Activated T-helper 2 cell treated with anti-CD3 and anti-CD28 coated beads, Interferon-gamma antibody, Interleukin-2, Interleukin-4, amounts not matched to agents 10 μg/mL and 5 μg/mL and 100 μg/mL, durations not matched to agents 14 hours and 24 hours and 36 hours (primary cell): ENCODE results near the gene MPC2. TPM values are rescaled to one million over a fixed set of nuclear protein-coding genes. Genes with fewer than 3 reads are reported as not detected.
"Not testable (repeated sequence)": the region's sequence is repeated elsewhere in the genome, so short reads cannot be mapped to it uniquely, and the experiment has no call there.

Experiments
- DNase-seq: peaks from one replicate; pipeline ENCODE4 v3.0.0; 2021; ENCODE audit warnings: low spot score
- H3K27ac Mint-ChIP-seq: one replicate; pipeline ENCODE4 v1.8.0; 2021; ENCODE audit warnings: mixed read lengths
- H3K27me3 Mint-ChIP-seq: one replicate; pipeline ENCODE4 v1.8.0; 2021; ENCODE audit warnings: low read depth, mixed read lengths
- H3K36me3 Mint-ChIP-seq: one replicate; pipeline ENCODE4 v1.8.0; 2021; ENCODE audit warnings: low read depth, mixed read lengths
- H3K4me1 Mint-ChIP-seq: one replicate; pipeline ENCODE4 v1.8.0; 2021; ENCODE audit warnings: low read depth, mixed read lengths
- H3K4me3 Mint-ChIP-seq: one replicate; pipeline ENCODE4 v1.8.0; 2021; ENCODE audit warnings: low read depth, mild to moderate bottlenecking, moderate library complexity, mixed read lengths
- H3K9me3 Mint-ChIP-seq: one replicate; pipeline ENCODE4 v1.8.0; 2021; ENCODE audit warnings: mixed read lengths
- intact Hi-C: fragments of 100-400 bp; cut with micrococcal nuclease; formaldehyde crosslinking; loops from one replicate; pipeline ENCODE4 v1.15.1; 2023
- total RNA-seq: library from RNA; stranded (reverse); gene quantifications from 2 replicates; pipeline ENCODE4 v1.2.3, GENCODE V29; 2022

MPC2 gene
- total RNA-seq, 1 donor from 2014 or later, result 45.6 TPM

DNA sequence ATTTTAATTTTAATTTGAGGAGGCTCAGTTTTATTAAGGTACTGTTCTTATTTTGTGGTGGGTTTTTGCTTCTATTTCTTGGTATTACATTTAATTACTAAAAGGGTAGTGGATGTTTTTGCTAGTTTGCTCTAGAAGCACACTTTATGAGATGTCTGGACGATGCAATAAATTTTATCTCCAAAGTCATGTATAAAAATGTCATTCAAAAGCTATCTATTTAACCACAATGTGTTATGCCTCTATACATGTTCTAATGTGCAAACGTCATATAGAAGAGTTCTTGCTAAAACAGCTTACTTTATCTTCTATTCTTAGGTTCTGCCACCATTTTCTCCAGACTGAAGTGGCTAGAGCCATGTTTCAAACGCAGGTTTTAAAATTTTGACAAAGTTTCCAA lies 12.9 kb upstream of the MPC2 start:
- Mint-ChIP-seq H3K36me3 (peaks cover 52% of the 10 kb centered on the region), H3K27ac (no peak overlapping the region), H3K27me3 (no peaks in the 10 kb centered on the region), H3K4me1 (peaks cover 26% of the 10 kb centered on the region), H3K4me3 (no peak overlapping the region), H3K9me3 (no peaks in the 10 kb centered on the region)
- intact Hi-C loops, result no loop called here
- DNase-seq, result no peak

DNA sequence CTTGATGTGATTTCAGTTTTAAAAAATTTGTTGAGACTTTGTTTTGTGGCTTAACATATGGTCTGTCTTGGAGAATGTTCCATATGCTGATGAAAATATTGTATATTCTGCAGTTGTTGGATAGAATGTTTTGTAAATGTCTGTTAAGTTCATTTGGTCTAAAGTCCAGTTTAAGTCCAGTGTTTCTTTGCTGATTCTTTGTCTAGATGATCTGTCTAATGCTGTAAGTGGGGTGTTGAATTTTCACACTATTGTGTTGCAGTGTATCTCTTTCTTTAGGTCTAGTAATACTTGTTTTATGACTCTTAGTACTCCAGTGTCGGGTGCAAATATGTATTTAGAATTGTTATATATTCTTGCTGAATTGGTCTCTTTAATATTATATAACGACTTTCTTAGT lies 10.9 kb upstream of the MPC2 start:
- no peak for DNase-seq
- H3K27me3 Mint-ChIP-seq, result no peaks in the 10 kb centered on the region
- peaks cover 52% of the 10 kb centered on the region for H3K36me3 Mint-ChIP-seq
- H3K27ac Mint-ChIP-seq, result no peak overlapping the region
- H3K9me3 Mint-ChIP-seq, result peaks cover 3% of the 10 kb centered on the region
- intact Hi-C loops, result no loop called here
- no peak overlapping the region for H3K4me3 Mint-ChIP-seq
- peaks cover 26% of the 10 kb centered on the region for H3K4me1 Mint-ChIP-seq

DNA sequence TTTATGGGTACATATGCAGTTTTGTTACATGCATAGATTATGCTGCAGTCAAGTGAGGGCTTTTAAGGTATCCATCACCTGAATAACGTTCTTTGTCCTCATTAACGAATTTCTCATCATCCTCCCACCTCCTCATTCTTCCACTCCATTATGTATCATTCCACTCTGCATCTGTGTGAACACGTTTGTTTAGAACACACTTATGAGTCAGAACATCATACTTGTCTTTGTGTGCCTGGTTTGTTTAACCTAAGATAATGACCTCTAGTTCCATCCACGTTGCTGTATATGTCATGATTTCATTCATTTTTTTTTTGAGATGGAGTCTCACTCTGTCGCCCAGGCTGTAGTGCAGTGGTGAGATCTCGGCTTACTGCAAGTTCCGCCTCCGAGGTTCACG lies 6.7 kb upstream of the MPC2 start:
- no peak overlapping the region for H3K27ac Mint-ChIP-seq
- no peaks in the 10 kb centered on the region for H3K27me3 Mint-ChIP-seq
- peaks cover 47% of the 10 kb centered on the region for H3K36me3 Mint-ChIP-seq
- DNase-seq, result no peak
- H3K4me1 Mint-ChIP-seq, result peaks cover 23% of the 10 kb centered on the region
- no peak overlapping the region for H3K4me3 Mint-ChIP-seq
- H3K9me3 Mint-ChIP-seq, result peaks cover 3% of the 10 kb centered on the region
- intact Hi-C loops, result no loop called here

GRCh38 chr1:167940264-167940663 lies 3.4 kb upstream of the MPC2 start:
- no peak overlapping the region for H3K27ac Mint-ChIP-seq
- H3K36me3 Mint-ChIP-seq, result peaks cover 37% of the 10 kb centered on the region
- H3K4me3 Mint-ChIP-seq, result no peak overlapping the region
- H3K27me3 Mint-ChIP-seq, result no peaks in the 10 kb centered on the region
- no peak for DNase-seq
- H3K9me3 Mint-ChIP-seq, result peaks cover 3% of the 10 kb centered on the region
- H3K4me1 Mint-ChIP-seq, result peaks cover 16% of the 10 kb centered on the region
- intact Hi-C loops, result no loop called here

- peak overlapping the region; percentile 94 for H3K4me3 Mint-ChIP-seq
- intact Hi-C loops, result loop anchor here (5.0 to 10.0 kb wide), 6 partner anchors 47 to 387 kb away; partner anchors contain the start of genes CREG1 and GPR161
- H3K27ac Mint-ChIP-seq, result peak overlapping the region; percentile 96
- no peaks in the 10 kb centered on the region for H3K9me3 Mint-ChIP-seq
- no peaks in the 10 kb centered on the region for H3K27me3 Mint-ChIP-seq
- peaks cover 19% of the 10 kb centered on the region for H3K36me3 Mint-ChIP-seq
- H3K4me1 Mint-ChIP-seq, result peaks cover 30% of the 10 kb centered on the region
- no peak for DNase-seq
Measured at GRCh38 chr1:167938080-167938636, 1.3 kb upstream of the MPC2 start.

DNA sequence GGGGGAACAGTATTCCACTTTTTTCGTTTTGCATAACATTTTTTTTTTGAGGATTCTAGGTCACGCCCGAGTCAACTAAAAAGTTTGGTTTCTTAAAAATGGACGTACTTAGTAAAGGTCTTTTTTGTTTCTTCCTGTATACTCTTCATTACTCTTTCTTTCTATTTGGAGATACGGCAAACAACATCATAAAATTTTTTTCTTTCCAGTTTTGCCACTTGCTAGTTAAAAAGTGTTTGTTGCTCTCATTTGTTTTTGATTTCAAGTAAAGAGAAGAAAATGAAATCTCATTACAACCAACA lies 788 bp upstream of the MPC2 start:
- intact Hi-C loops, result loop anchor here (2.0 to 10.0 kb wide), 7 partner anchors 47 to 387 kb away; partner anchors contain the start of genes CREG1, GPR161 and RCSD1
- Mint-ChIP-seq H3K4me1 (peaks cover 32% of the 10 kb centered on the region), H3K36me3 (peaks cover 17% of the 10 kb centered on the region), H3K9me3 (no peaks in the 10 kb centered on the region), H3K27me3 (no peaks in the 10 kb centered on the region), H3K27ac (peak overlapping the region; percentile 96), H3K4me3 (peak overlapping the region; percentile 94)
- DNase-seq, result no peak

DNA sequence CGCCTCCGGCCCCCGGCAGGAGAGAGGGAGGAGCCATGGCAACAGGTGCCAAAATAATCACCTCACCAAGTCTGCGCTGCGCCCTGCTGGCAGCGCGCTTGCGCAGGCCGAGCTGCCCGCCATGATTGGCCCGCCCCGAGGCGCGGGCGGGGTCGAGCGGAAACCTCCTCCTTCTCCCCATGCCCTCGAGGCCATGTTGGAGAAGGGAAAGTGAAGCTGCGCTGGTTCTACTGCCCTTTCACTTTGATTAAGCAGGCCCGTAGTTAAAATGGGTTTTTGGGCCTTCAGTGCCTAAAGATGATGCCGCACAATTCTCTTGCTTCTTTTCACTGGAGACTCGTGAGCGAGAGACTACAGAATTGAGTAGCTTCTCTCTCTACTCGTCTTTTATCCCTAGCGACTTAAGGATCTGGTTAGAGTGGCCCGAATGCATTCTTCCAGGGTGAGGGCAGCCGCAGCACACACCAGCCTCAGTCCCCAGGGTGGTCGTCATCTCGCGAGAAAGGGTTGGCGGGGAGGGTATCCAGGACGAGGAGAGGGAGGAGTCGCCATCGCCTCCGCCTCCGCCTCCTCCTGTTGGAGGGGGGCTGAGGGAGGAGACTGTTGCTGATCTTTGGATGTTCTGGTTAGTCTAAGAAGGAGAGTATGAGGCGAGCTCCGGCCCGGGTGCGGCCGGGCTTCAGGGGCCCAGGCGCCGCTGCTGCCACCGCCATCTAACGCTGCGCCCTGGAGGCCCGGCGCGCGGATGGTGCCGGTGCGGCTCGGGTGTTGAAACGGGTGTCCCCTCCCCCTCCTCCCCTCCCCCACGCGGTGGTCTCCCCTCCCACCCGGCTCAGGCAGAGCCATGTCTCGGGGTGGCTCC lies 573 bp downstream of the MPC2 start, which contains the start of gene DCAF6:
Gene DCAF6, plus strand, starts transcription at position 616 of the 862 bp plus-strand sequence. Its CDS starts 229 bp downstream, at position 845.
- H3K9me3 Mint-ChIP-seq, result no peaks in the 10 kb centered on the region
- peaks cover 4% of the 10 kb centered on the region for H3K36me3 Mint-ChIP-seq
- H3K27ac Mint-ChIP-seq, result peak within 1 kb of the TSS; percentile 99
- DNase-seq, result peak; percentile 97
- peaks cover 35% of the 10 kb centered on the region for H3K4me1 Mint-ChIP-seq
- intact Hi-C loops, result loop anchor here (1.0 to 10.0 kb wide), 8 partner anchors 49 to 389 kb away; partner anchors contain the start of genes CREG1, GPR161 and RCSD1
- H3K4me3 Mint-ChIP-seq, result peak within 1 kb of the TSS; percentile 94
- no peaks in the 10 kb centered on the region for H3K27me3 Mint-ChIP-seq

DNA sequence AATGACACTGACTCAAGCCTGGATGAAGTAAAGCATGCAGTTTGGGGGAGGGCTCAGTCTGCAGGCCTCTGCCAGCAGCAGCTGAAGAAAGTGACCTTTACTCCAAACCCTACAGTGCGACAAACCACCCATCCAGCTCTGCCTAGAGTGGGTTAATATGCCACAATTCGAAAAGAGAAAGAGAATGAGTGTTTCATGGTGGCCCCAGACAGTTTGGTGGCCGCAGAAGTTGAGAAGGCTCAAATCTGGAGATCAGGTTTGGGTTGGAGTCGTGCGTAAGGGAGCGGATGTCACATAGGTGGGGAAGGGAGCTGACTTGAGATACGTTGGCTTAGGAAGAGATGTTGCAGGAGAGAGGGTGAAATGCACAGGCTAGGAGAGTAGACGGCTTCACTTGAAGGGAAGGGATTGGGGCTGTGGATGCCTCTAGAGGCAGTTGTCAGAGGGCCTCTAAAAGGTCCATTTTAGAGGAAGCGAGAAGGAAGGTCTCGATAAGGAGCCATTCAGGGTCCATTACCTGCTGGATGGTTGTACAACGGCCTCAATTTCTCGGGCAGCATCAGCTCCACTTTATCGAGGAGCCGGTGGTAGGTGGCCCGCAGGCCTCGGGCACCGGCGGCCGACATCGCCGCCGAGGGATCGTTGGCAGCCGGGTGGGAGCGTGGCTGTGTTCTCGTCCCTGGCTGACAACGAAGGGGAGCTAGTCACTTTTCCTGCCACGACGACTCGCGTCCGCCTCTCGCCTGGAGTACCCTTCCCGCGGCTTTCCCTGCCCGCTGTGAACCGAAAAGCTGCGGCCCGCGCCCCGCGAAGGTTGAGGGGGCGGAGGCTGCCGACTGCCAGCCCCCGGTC lies 1.4 kb downstream of the MPC2 start:
- H3K27me3 Mint-ChIP-seq, result no peaks in the 10 kb centered on the region
- DNase-seq, result peak; percentile 54
- H3K4me3 Mint-ChIP-seq, result peak overlapping the region; percentile 94
- H3K4me1 Mint-ChIP-seq, result peaks cover 33% of the 10 kb centered on the region
- intact Hi-C loops, result loop anchor here (1.0 to 10.0 kb wide), 9 partner anchors 49 to 389 kb away; partner anchors contain the start of genes CREG1, GPR161, RCSD1 and TIPRL
- peak overlapping the region; percentile 99 for H3K27ac Mint-ChIP-seq
- peaks cover 3% of the 10 kb centered on the region for H3K36me3 Mint-ChIP-seq
- H3K9me3 Mint-ChIP-seq, result no peaks in the 10 kb centered on the region

DNA sequence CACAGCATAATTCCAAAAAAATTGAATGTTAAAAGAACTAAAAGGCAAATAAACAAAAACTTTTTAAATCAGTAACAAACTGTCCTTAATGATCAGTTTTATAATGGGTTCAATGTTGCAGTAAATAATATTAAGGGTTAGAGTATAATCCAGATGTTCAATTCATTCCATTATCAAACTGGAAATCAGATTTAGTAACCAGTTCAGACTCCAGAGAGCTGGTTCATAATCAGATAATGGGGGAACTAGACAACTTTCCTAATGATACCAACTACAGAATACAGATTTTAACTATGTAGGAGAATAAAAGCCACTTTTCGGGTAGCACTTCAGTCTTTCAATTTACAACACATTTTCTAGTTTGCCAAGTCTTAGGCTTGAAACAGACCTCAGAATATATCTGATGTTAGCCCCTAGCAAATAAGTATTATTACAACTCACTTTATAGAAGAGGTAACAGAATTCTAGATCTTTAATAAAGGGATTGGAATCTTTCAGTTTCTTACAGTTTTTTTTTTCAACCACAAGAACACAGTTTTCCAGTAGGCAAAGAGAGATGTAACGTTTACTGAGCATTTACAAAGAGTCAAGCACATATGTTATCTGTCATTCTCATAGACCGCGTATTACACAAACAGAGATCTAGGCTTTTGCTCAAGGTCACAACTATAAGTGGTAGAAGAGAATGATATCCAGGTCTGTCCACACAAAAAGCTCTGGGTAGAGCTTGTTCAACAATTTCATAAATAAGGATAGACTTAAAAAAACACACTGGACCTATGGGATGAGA lies 2.3 kb downstream of the MPC2 start:
- H3K27ac Mint-ChIP-seq, result peak overlapping the region; percentile 99
- H3K4me3 Mint-ChIP-seq, result peak overlapping the region; percentile 94
- H3K36me3 Mint-ChIP-seq, result peaks cover 3% of the 10 kb centered on the region
- no peaks in the 10 kb centered on the region for H3K9me3 Mint-ChIP-seq
- H3K27me3 Mint-ChIP-seq, result no peaks in the 10 kb centered on the region
- no peak for DNase-seq
- H3K4me1 Mint-ChIP-seq, result peaks cover 33% of the 10 kb centered on the region
- intact Hi-C loops, result loop anchor here (1.0 to 10.0 kb wide), 7 partner anchors 50 to 390 kb away; partner anchors contain the start of genes CREG1, GPR161 and TIPRL

DNA sequence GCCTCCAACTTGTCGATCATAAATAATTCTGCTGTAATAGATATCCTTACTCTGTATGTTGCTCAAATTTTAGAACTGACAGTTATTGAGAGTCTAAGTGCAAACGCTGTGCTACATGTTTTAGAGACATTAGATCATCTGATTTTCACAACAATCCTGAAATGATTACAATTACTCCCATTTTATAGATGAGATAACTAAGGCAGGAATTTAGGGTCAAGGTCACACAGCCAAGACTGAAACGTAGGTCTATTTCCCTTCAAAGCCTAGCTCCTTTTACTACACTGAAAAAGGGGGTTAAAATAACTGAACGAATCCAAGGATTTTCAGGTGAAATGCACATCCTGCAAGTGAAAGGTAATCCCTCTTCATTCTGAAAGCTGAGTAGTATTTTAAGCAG lies 3.1 kb downstream of the MPC2 start:
- Mint-ChIP-seq H3K4me1 (peaks cover 34% of the 10 kb centered on the region), H3K27ac (peak overlapping the region; percentile 43), H3K27me3 (no peaks in the 10 kb centered on the region), H3K9me3 (no peaks in the 10 kb centered on the region), H3K36me3 (peaks cover 3% of the 10 kb centered on the region), H3K4me3 (no peak overlapping the region)
- intact Hi-C loops, result loop anchor here (10.0 kb wide), 2 partner anchors 51 to 391 kb away; no protein-coding TSS in a partner anchor
- DNase-seq, result no peak

DNA sequence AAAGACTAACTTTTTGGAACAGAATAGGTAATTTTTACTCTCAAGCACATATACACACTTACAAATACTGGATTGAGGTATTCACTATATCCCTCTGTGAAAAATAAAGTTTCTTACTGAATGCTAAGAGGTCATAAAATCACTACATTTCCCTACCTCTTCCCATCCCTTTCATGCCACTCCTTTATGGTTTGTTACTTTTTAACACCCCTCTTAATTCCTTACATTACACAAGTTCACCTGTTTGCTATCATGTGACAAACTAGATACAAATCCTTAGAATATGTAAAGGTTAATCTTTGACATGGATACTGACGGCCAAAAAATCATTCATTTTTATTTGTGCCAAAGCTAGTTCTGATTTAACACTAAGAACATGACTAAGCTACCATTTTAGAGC lies 7.1 kb downstream of the MPC2 start:
- Mint-ChIP-seq H3K4me3 (no peak overlapping the region), H3K36me3 (peaks cover 3% of the 10 kb centered on the region), H3K27ac (no peak overlapping the region), H3K9me3 (no peaks in the 10 kb centered on the region), H3K27me3 (no peaks in the 10 kb centered on the region), H3K4me1 (peaks cover 18% of the 10 kb centered on the region)
- intact Hi-C loops, result loop anchor here (10.0 kb wide), 2 partner anchors 55 to 395 kb away; no protein-coding TSS in a partner anchor
- DNase-seq, result no peak

DNA sequence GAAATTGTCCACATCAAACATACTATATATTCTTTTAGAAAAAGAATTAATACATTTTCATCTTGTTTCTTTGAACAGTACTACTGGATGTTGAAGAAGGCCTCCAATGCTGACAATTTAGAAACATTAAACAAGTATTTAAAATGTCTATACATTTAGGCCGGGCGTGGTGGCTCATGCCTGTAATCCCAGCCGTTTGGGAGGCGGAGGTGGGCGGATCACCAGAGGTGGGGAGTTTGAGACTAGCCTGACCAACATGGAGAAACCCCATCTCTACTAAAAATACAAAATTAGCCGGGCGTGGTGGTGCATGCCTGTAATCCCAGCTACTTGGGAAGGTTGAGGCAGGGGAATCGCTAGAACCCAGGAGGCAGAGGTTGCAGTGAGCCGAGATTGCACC lies 8.0 kb downstream of the MPC2 start:
- H3K27me3 Mint-ChIP-seq, H3K4me3 Mint-ChIP-seq, H3K36me3 Mint-ChIP-seq, DNase-seq, intact Hi-C loops, H3K9me3 Mint-ChIP-seq, H3K27ac Mint-ChIP-seq: not testable (repeated sequence)
- peaks cover 11% of the 10 kb centered on the region for H3K4me1 Mint-ChIP-seq
